ENCODE data around the gene PTPRN2.

PTPRN2 gene

DNA sequence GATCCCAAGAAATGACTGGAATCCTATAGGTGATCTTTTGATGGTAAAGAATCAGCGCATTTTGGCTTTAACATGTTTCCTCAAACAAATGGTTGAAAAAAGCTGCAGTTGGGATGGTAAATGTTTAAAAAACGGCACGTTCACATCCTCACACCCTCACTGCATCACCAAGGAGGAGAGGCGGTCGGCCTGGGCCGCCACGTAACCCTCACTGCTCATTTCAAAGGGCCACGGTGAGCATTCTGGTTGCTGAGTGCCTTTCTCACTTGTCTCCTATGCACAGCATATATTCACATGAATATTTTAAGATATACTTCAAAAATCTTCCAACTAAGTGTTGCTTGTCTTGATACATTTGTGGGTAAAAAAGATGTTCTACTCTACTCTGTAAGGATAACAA lies 1017.7 kb downstream of the PTPRN2 start:
- in situ Hi-C loops (cut with HindIII; ENCODE audit: low sequenced_read_pairs) = no loop called here
- no peak for DNase-seq (ENCODE audit: low read depth)
- H3K4me3 ChIP-seq (ENCODE audit: low read depth, low read length) = no peak overlapping the region

DNA sequence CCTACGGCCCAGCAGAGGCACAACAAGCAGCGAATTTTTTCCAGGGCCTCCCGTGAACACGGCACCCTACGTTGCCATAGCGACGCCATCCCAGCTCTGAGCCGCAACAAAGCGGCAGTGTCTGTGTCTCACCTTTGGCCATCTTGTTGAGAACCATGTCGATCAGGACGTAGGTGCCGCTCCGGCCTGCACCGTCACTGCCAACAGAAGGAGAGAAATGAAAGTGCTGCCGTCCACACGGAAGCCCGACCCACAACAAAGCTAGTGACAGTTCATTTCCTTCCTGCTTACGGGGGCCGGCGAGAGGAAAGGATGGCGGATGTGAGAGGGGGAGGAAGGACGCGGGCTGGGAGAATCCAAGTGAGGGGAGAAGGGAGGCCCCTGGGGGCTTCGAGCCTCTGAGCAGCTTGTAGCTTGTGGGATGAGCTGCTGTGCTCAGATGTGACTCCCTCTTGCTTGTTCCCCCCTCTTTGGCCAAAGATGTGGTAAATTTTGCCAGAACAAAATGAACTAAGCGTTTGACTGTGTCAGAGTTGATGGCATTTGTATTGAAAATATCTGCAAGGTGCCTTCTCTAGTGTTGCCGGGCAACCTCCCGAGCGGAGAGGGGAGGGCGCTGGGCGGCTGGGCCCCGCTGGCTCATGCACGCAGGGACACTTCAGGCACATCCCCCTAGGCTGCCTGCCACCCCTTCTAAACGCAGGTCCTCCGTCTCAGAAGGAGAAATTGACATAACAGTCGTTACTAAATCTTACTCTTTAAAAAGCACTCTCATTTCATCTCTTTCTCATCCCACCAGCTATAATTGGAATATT lies 1018.6 kb downstream of the PTPRN2 start:
- H3K4me3 ChIP-seq (ENCODE audit: low read depth, low read length) = peak overlapping the region; percentile 32
- in situ Hi-C loops (cut with HindIII; ENCODE audit: low sequenced_read_pairs) = no loop called here
- no peak for DNase-seq (ENCODE audit: low read depth)
- TF ChIP-seq, protein P1, sequence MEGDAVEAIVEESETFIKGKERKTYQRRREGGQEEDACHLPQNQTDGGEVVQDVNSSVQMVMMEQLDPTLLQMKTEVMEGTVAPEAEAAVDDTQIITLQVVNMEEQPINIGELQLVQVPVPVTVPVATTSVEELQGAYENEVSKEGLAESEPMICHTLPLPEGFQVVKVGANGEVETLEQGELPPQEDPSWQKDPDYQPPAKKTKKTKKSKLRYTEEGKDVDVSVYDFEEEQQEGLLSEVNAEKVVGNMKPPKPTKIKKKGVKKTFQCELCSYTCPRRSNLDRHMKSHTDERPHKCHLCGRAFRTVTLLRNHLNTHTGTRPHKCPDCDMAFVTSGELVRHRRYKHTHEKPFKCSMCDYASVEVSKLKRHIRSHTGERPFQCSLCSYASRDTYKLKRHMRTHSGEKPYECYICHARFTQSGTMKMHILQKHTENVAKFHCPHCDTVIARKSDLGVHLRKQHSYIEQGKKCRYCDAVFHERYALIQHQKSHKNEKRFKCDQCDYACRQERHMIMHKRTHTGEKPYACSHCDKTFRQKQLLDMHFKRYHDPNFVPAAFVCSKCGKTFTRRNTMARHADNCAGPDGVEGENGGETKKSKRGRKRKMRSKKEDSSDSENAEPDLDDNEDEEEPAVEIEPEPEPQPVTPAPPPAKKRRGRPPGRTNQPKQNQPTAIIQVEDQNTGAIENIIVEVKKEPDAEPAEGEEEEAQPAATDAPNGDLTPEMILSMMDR (IDR thresholded peaks at IDR 0.05; ENCODE audit: low read depth, low read length, missing control alignments) = no peak

More for the DNA sequence above, 1017.7 kb downstream of the PTPRN2 start:
- TF ChIP-seq, protein P1 (IDR thresholded peaks at IDR 0.05; ENCODE audit: low read depth, low read length, missing control alignments) = no peak

DNA sequence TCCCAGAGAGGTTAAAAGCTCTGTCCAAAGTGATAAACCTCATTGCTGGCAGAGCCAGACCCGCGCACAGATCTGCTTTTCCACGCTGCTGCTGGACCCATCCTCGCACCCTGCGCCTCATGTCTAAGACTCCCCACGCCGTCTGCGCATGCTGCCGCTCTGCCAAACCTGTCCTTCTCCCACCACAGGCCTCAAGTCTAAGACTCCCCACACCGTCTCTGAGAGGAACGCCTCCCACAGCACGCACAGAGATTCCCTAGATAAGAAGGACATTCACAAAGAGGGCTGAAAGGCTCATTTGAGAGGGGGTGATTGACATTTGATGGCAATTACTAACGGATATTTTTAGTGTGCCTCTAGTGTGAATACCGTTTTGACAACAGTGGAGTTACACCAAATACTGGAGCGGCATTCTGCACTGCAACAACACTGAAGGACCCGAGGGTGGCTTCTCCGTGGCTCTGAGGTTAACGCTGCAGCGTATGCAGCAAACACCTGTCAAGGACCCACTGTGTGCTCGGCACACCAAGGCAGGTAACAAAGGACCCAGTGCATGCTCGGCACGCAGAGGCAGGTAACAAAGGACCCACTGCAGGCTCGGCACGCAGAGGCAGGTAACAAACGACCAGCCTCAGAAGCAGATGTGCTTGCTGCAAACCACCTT lies 1019.4 kb downstream of the PTPRN2 start:
- in situ Hi-C loops (cut with HindIII; ENCODE audit: low sequenced_read_pairs) = no loop called here
- no peak for DNase-seq (ENCODE audit: low read depth)
- peak overlapping the region; percentile 32 for H3K4me3 ChIP-seq (ENCODE audit: low read depth, low read length)
- TF ChIP-seq, protein P1 (IDR thresholded peaks at IDR 0.05; ENCODE audit: low read depth, low read length, missing control alignments) = no peak

DNA sequence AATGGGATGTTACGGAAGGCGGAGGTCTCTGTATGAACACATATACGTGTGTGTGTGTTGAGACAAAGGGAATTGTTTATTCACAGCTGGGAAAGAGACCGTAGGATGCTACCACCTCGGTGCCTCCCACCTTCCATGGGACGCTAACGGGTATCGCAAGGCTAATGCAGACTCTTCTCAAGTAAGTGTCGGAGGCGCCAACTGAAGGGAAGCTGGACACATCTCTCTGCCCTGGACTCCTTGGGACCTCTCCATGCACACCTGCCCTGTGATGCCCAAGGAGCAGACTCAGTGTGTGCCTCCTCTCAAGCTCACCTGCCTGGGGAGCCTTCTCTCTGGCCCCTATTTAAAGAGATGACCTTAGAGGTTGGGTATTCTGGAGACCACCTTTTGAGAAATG lies 1020.0 kb downstream of the PTPRN2 start:
- H3K4me3 ChIP-seq (ENCODE audit: low read depth, low read length) = no peak overlapping the region
- in situ Hi-C loops (cut with HindIII; ENCODE audit: low sequenced_read_pairs) = no loop called here
- DNase-seq (ENCODE audit: low read depth) = no peak
- TF ChIP-seq, protein P1 (IDR thresholded peaks at IDR 0.05; ENCODE audit: low read depth, low read length, missing control alignments) = no peak

DNA sequence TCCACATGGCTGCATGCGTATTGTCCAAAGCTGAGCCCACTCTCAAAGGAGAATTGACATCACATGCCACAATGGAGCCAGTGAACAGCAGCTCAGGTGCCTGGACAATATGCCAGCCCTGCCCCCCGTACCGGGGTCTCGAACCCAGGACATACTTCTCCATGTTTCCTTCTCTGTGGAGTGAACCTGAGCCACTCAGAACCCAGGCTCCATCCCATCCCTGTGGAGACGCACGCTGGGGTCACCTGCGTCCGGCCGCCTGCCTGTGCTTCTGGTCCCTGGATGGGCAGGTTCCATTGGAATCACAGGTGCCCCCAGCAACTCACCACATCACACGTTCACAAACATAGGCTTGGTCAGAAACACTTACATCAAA lies 1021.0 kb downstream of the PTPRN2 start:
- H3K4me3 ChIP-seq (ENCODE audit: low read depth, low read length) = no peak overlapping the region
- in situ Hi-C loops (cut with HindIII; ENCODE audit: low sequenced_read_pairs) = no loop called here
- DNase-seq (ENCODE audit: low read depth) = no peak
- TF ChIP-seq, protein P1 (IDR thresholded peaks at IDR 0.05; ENCODE audit: low read depth, low read length, missing control alignments) = no peak

DNA sequence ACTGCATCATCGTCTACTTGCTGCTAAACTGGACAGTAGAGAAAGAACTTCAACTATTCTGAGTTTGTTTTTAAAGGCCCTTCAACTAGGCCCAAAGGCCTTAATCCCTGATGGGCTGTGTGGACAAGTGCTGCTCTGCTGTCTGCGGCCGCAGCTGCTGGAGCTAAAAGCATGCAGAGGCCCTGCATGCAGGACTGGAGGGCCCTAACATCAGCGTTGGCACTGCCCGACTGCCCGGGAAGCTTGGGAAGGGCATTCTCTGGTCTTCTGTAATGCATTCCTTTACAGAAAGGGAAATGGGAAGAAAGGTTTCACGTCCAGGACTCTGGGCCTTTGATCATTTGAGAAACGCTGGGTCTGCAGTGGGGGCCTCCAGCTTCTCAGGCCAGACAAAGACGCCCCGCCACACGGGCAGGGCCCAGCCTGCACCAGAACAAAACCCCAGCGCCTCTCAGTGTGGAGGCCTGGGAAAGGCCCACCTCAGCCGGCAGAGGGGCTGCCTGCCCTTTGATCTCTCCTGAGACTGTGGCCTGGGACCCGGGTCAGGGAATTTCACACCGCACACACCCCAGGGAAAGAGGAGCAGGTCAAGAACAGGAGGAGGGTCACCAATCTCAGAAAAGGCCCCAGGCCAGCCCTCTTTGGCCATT lies 1021.5 kb downstream of the PTPRN2 start:
- in situ Hi-C loops (cut with HindIII; ENCODE audit: low sequenced_read_pairs) = no loop called here
- no peak for DNase-seq (ENCODE audit: low read depth)
- no peak overlapping the region for H3K4me3 ChIP-seq (ENCODE audit: low read depth, low read length)
- TF ChIP-seq, protein P1 (IDR thresholded peaks at IDR 0.05; ENCODE audit: low read depth, low read length, missing control alignments) = no peak

Data from astrocyte of the cerebellum (primary cell).